ENCODE measurements around the gene POU6F1. TPM values are rescaled to one million over a fixed set of nuclear protein-coding genes. Genes with fewer than 3 reads are reported as not detected.

Gene POU6F1
- total RNA-seq, 4 donors from 2014 or later = 5.8 to 14.8 (median 8.5) TPM

GRCh38 chr12:51209259-51209658, 8.6 kb downstream of the POU6F1 start:
- TF ChIP-seq CTCF (IDR thresholded peaks at IDR 0.05) = no peak
- ATAC-seq (ENCODE audit: low FRiP score) = no peak

GRCh38 chr12:51208016-51208660, 9.7 kb downstream of the POU6F1 start:
- no peak for TF ChIP-seq CTCF (IDR thresholded peaks at IDR 0.05)
- no peak for DNase-seq (ENCODE audit: low spot score)
- ATAC-seq (ENCODE audit: low FRiP score) = no peak

More at GRCh38 chr12:51209259-51209658, 8.6 kb downstream of the POU6F1 start:
- DNase-seq (ENCODE audit: low spot score) = no peak

- no peak for DNase-seq (ENCODE audit: low spot score)
- no peak for TF ChIP-seq CTCF (IDR thresholded peaks at IDR 0.05)
- no peak for ATAC-seq (ENCODE audit: low FRiP score)
Observed at GRCh38 chr12:51205350-51205749, 12.5 kb downstream of the POU6F1 start.

- no peak for TF ChIP-seq CTCF (IDR thresholded peaks at IDR 0.05)
- ATAC-seq (ENCODE audit: low FRiP score) = no peak
Observed at GRCh38 chr12:51202718-51203117, 15.1 kb downstream of the POU6F1 start.

GRCh38 chr12:51200806-51201205, 17.1 kb downstream of the POU6F1 start:
- DNase-seq (ENCODE audit: low spot score) (no peak), ATAC-seq (ENCODE audit: low FRiP score) (no peak)
- no peak for TF ChIP-seq CTCF (IDR thresholded peaks at IDR 0.05)

More at GRCh38 chr12:51202718-51203117, 15.1 kb downstream of the POU6F1 start:
- DNase-seq (ENCODE audit: low spot score) = no peak

- DNase-seq (ENCODE audit: low spot score) (no peak), ATAC-seq (ENCODE audit: low FRiP score) (no peak)
- TF ChIP-seq CTCF (IDR thresholded peaks at IDR 0.05) = no peak
Observed at GRCh38 chr12:51200156-51200555, 17.7 kb downstream of the POU6F1 start.

GRCh38 chr12:51199366-51199945, 18.4 kb downstream of the POU6F1 start:
- no peak for ATAC-seq (ENCODE audit: low FRiP score)
- DNase-seq (ENCODE audit: low spot score) = no peak

More at GRCh38 chr12:51199366-51199945, 18.4 kb downstream of the POU6F1 start:
- no peak for TF ChIP-seq CTCF (IDR thresholded peaks at IDR 0.05)

All from omental fat pad (tissue), 4 donors.